ENCODE data around the gene OLFML2B. TPM values are rescaled to one million over a fixed set of nuclear protein-coding genes. Genes with fewer than 3 reads are reported as not detected.

The OLFML2B gene
- total RNA-seq, 1 experiment from 2014 or later: 1.4 TPM

- H2BK15ac ChIP-seq (ENCODE audit: low read depth, low read length): no peak overlapping the region
- H3K9me3 Mint-ChIP-seq: no peaks in the 10 kb centered on the region
- no peak overlapping the region for H4K91ac ChIP-seq (ENCODE audit: insufficient read length, low read depth, low read length)
Observed at GRCh38 chr1:162006081-162006480, 17.6 kb downstream of the OLFML2B start.

More at GRCh38 chr1:162006081-162006480, 17.6 kb downstream of the OLFML2B start:
- Mint-ChIP-seq H3K36me3 (ENCODE audit: insufficient read depth in 1 of 3, low read depth in 3 of 3) (no peaks in the 10 kb centered on the region), H3K27me3 (ENCODE audit: low read depth) (no peaks in the 10 kb centered on the region), H3K4me3 (no peak overlapping the region), H3K4me1 (peaks cover 10 to 17% of the 10 kb centered on the region in 2 experiments), H3K27ac (no peak overlapping the region)
- Histone ChIP-seq H3K23me2 (ENCODE audit: insufficient read length, low read depth, low read length, poor library complexity, severe bottlenecking) (no peaks in the 10 kb centered on the region), H3K27ac (ENCODE audit: insufficient read length, low read depth, low read length) (no peak overlapping the region), H3K23ac (ENCODE audit: insufficient read length, low read depth, low read length) (no peak overlapping the region), H2BK20ac (ENCODE audit: low read depth, low read length, poor library complexity, severe bottlenecking) (no peak overlapping the region), H2AFZ (ENCODE audit: low read length) (no peak overlapping the region), H2BK12ac (ENCODE audit: insufficient read length, low read depth, low read length) (no peak overlapping the region), H4K5ac (ENCODE audit: insufficient read length, low read depth, low read length) (no peak overlapping the region), H3K79me1 (ENCODE audit: insufficient read depth, low read depth, low read length, poor library complexity, severe bottlenecking) (no peaks in the 10 kb centered on the region), H3K9ac (ENCODE audit: extremely low read depth, insufficient read length, low read length) (no peak overlapping the region), H3K14ac (ENCODE audit: insufficient read depth, low read length) (no peak overlapping the region), H3K4me1 (ENCODE audit: insufficient read depth, low read length) (no peaks in the 10 kb centered on the region; the same call in 1 of the 2 replicates), H3K56ac (ENCODE audit: insufficient read length, low read depth, low read length) (no peak overlapping the region), H3K18ac (ENCODE audit: insufficient read length, low read depth, low read length) (no peak overlapping the region), H2AK5ac (ENCODE audit: insufficient read length, low read length) (no peak overlapping the region), H4K8ac (replicated peaks; ENCODE audit: insufficient read length, low read depth, low read length) (no peak overlapping the region), H3K79me2 (ENCODE audit: insufficient read depth, low read length) (no peaks in the 10 kb centered on the region), H3T11ph (ENCODE audit: low read length) (no peak overlapping the region), H3K27me3 (ENCODE audit: insufficient read depth, low read length) (no peaks in the 10 kb centered on the region), H2BK120ac (ENCODE audit: low read depth, low read length, poor library complexity, severe bottlenecking) (no peak overlapping the region), H3K9me3 (ENCODE audit: control insufficient read depth, low read depth, low read length) (no peaks in the 10 kb centered on the region), H2BK5ac (ENCODE audit: insufficient read length, low read length) (no peak overlapping the region), H4K20me1 (ENCODE audit: control insufficient read depth, insufficient read depth, insufficient read length) (no peaks in the 10 kb centered on the region), H3K4ac (ENCODE audit: low read depth, low read length) (no peak overlapping the region), H3K4me2 (ENCODE audit: insufficient read depth, insufficient read length, low read length) (no peak overlapping the region)
- no peak for DNase-seq
- no peak for TF ChIP-seq CTCF (conservative IDR thresholded peaks at IDR 0.05)
- no CpG with 5 or more reads among the region's 6 CpGs for WGBS (ENCODE audit: extremely low coverage, insufficient read length, low lambda C conversion rate)

Data from H9 (cell line).